Measurements from ENCODE around the gene TMEM132C.

DNA sequence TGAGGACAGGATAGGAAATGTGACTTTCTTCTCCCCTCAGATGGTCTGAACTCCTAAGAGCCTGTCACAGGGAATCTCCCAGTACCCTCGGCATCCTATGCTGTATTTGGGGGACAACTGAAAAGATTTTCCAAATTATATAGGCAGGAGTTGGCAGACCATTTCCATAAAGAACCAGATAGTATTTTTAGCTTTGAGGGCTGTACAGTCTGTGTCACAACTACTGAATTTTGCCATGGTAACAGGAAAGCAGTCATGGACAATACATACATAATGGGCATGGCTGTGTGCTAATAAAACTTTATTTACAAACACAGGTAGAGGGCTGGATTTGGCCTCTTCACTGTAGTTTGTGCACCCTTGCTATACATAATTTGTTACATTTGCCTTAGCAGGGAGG is 30.4 kb upstream of the TMEM132C start:
- TF ChIP-seq, protein P1, sequence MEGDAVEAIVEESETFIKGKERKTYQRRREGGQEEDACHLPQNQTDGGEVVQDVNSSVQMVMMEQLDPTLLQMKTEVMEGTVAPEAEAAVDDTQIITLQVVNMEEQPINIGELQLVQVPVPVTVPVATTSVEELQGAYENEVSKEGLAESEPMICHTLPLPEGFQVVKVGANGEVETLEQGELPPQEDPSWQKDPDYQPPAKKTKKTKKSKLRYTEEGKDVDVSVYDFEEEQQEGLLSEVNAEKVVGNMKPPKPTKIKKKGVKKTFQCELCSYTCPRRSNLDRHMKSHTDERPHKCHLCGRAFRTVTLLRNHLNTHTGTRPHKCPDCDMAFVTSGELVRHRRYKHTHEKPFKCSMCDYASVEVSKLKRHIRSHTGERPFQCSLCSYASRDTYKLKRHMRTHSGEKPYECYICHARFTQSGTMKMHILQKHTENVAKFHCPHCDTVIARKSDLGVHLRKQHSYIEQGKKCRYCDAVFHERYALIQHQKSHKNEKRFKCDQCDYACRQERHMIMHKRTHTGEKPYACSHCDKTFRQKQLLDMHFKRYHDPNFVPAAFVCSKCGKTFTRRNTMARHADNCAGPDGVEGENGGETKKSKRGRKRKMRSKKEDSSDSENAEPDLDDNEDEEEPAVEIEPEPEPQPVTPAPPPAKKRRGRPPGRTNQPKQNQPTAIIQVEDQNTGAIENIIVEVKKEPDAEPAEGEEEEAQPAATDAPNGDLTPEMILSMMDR (IDR thresholded peaks at IDR 0.05) = no peak
- no peak for TF ChIP-seq POLR2A (IDR thresholded peaks at IDR 0.05)

Data from right lobe of liver (tissue), 4 donors.